Kidney (tissue), 14 donors: ENCODE data around the gene FGF2. TPM values are rescaled to one million over a fixed set of nuclear protein-coding genes. Genes with fewer than 3 reads are reported as not detected.

ENCODE experiments used
- DNase-seq, 5 donors: peaks; one replicate each; pipeline ENCODE4 v3.0.0-alpha.2; 2013 to 2020
- FAIRE-seq: peaks from 2 replicates; lab custom pipeline; 2012; peaks lifted over from hg19 to GRCh38; lab: Jason Lieb, UNC
- H3K27ac ChIP-seq, 2 donors: one replicate each; pipeline ENCODE4 v1.7.0; 2013; ENCODE audit warnings: low read depth in 2 of 2, low read length in 2 of 2, inconsistent platforms in 1 of 2
- H3K27me3 ChIP-seq: one replicate; pipeline ENCODE4 v1.7.1; 2013; ENCODE audit warnings: low read length, inconsistent platforms; ENCODE audit not compliant: control insufficient read depth, insufficient read depth
- H3K36me3 ChIP-seq, 3 donors: one replicate each; pipeline versions ENCODE4 v1.7.0 to v1.7.1; 2013; ENCODE audit warnings: low read length in 3 of 3, control low read depth in 1 of 3, inconsistent platforms in 1 of 3; ENCODE audit not compliant: insufficient read depth in 3 of 3, control insufficient read depth in 2 of 3
- H3K4me1 ChIP-seq, 3 donors: one replicate each; pipeline versions ENCODE4 v1.7.0 to v1.7.1; 2013; ENCODE audit warnings: low read length in 3 of 3, inconsistent platforms in 1 of 3, low read depth in 1 of 3; ENCODE audit not compliant: control insufficient read depth in 2 of 3, insufficient read depth in 2 of 3
- H3K4me3 ChIP-seq, 3 donors: one replicate each; pipeline versions ENCODE4 v1.7.0 to v1.8.1; 2013; ENCODE audit warnings: low read length in 3 of 3, control low read depth in 1 of 3, inconsistent platforms in 1 of 3
- H3K9ac ChIP-seq, 3 donors: one replicate each; pipeline versions ENCODE4 v1.7.0 to v1.7.1; 2013; ENCODE audit warnings: low read length in 3 of 3, control low read depth in 1 of 3, inconsistent platforms in 1 of 3
- H3K9me3 ChIP-seq, 3 donors: one replicate each; pipeline versions ENCODE4 v1.7.0 to v1.7.1; 2013; ENCODE audit warnings: low read length in 3 of 3, control low read depth in 1 of 3, inconsistent platforms in 1 of 3; ENCODE audit not compliant: control insufficient read depth in 2 of 3, insufficient read depth in 1 of 3
- CTCF ChIP-seq: IDR thresholded peaks from 3 replicates; pipeline ENCODE4 v1.5.1; 2012; ENCODE audit warnings: mild to moderate bottlenecking, moderate library complexity, borderline replicate concordance; ENCODE audit not compliant: insufficient read depth; ENCODE audit errors: extremely low read depth
- intact Hi-C: fragments of 100-400 bp; cut with DNase I; formaldehyde crosslinking; loops from one replicate; pipeline ENCODE4 v1.11.1; 2022
- polyA plus RNA-seq: library from polyadenylated mRNA; stranded (reverse); fragments of 350-450 nt; fragmentation: Illumina TruSeq; extraction: RNeasy Lipid Tissue Mini Kit (QIAGEN cat#74804); gene quantifications from one replicate; pipeline ENCODE4 v1.2.3, GENCODE V29; 2014; ENCODE audit warnings: low read depth, low replicate concordance; ENCODE audit not compliant: insufficient read depth
- total RNA-seq: library from RNA; stranded (reverse); fragmentation: NEBNext Ultra II Directional; extraction: Animal tissue kit (Norgen Biotek cat#: 25700); gene quantifications from one replicate; pipeline ENCODE4 v1.2.1, GENCODE V29; 2021
- donor health status: control.
- donor health status: control.
- donor health status: control.
- donor health status: control.
- donor health status: control.
- donor health status: DM: yes; HTN: yes; CAD: no.
- donor health status: Normal renal cell carcinoma (clear cell type).

FGF2 gene
- total and polyA plus RNA-seq, 2 donors from 2014 or later = 2.3 to 16.9 TPM

- FAIRE-seq = no peak
These were observed 12.2 kb upstream of the FGF2 start for GRCh38 chr4:122814426-122814825.

GRCh38 chr4:122815248-122815647 is 11.4 kb upstream of the FGF2 start:
- intact Hi-C loops = no loop called here
- no peaks in the 10 kb centered on the region for H3K36me3 ChIP-seq
- TF ChIP-seq CTCF = no peak
- DNase-seq = no peak
- no peak overlapping the region for H3K4me3 ChIP-seq
- H3K4me1 ChIP-seq = no peaks in the 10 kb centered on the region
- no peaks in the 10 kb centered on the region for H3K27me3 ChIP-seq
- no peaks in the 10 kb centered on the region for H3K9me3 ChIP-seq
- H3K27ac ChIP-seq = no peak overlapping the region
- H3K9ac ChIP-seq = no peak overlapping the region
- no peak for FAIRE-seq

More at GRCh38 chr4:122814426-122814825, 12.2 kb upstream of the FGF2 start:
- intact Hi-C loops = no loop called here
- no peak overlapping the region for H3K9ac ChIP-seq
- TF ChIP-seq CTCF = no peak
- no peaks in the 10 kb centered on the region for H3K9me3 ChIP-seq
- no peaks in the 10 kb centered on the region for H3K27me3 ChIP-seq
- no peak for DNase-seq
- no peaks in the 10 kb centered on the region for H3K36me3 ChIP-seq
- H3K4me1 ChIP-seq = no peaks in the 10 kb centered on the region
- H3K4me3 ChIP-seq = no peak overlapping the region
- no peak overlapping the region for H3K27ac ChIP-seq

DNA sequence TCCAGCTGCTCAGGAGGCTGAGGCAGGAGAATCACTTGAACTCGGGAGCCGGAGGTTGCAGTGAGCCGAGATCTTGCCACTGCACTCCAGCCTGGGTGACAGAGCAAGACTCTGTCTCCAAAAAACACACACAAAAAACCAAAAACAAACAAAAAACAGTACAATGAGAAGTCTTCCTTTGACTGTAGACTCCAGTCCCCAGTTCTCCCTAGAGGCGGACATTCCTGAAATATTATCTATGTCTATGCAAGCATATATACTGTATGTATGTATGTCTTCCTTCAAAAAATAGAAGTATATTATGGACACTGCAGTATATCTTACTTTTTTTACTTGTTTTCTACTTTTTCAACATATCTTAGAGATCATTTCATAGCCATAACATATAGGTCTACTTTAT is 10.2 kb upstream of the FGF2 start:
- H3K4me1 ChIP-seq = no peaks in the 10 kb centered on the region
- no peaks in the 10 kb centered on the region for H3K27me3 ChIP-seq
- no peaks in the 10 kb centered on the region for H3K9me3 ChIP-seq
- H3K27ac ChIP-seq = no peak overlapping the region
- no peak for TF ChIP-seq CTCF
- no peak overlapping the region for H3K4me3 ChIP-seq
- no peak for FAIRE-seq
- no peak for DNase-seq
- intact Hi-C loops = no loop called here
- H3K36me3 ChIP-seq = no peaks in the 10 kb centered on the region
- H3K9ac ChIP-seq = no peak overlapping the region

DNA sequence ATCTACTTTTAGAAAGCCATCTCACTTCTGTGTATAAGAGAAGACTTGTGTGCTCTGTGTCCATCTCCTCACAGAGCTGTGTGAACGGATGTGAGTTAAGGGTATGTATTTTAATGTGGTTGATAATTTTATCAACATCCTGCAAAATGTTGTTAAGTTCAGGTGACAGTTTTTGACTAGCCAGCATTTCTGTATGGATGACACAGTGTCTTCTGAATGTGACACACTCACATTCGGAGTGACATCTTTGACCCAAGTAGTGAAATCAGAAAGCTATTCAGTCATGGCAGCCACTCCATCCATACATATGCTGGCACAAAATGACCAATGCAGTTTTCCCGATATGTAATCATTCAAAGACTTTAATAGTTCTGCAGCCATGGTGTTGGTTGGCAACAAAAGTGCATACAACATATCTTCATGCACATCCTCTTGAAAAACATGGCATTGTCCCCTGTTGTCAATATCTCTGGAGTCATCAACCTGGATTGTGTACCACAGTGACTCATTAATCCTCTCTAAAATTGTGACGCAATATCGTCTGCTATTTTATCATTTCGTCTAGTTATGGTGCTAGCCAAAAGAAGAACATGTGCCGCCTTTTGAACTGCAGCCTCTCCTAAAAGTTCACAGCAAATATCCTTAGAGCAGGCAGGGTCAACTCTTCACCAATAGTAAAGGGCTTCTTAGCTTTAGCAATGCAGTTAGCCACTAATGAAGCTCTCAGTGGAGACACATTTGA is 6.8 kb upstream of the FGF2 start:
- FAIRE-seq (no peak), DNase-seq (no peak)
- Histone ChIP-seq H3K27me3 (no peaks in the 10 kb centered on the region), H3K4me1 (no peaks in the 10 kb centered on the region), H3K4me3 (no peak overlapping the region), H3K27ac (no peak overlapping the region), H3K9ac (no peak overlapping the region), H3K36me3 (no peaks in the 10 kb centered on the region), H3K9me3 (no peaks in the 10 kb centered on the region)
- intact Hi-C loops = no loop called here
- no peak for TF ChIP-seq CTCF
